HG03342 (cell line): Measurements from ENCODE around the gene FAF1.
"Not testable (repeated sequence)": the region's sequence is repeated elsewhere in the genome, so short reads cannot be mapped to it uniquely, and the experiment has no call there.

Experiments
- ATAC-seq: cut with Tn5 transposase; IDR thresholded peaks from one replicate; pipeline ENCODE4 v1.9.1; 2021; ENCODE audit warnings: mild to moderate bottlenecking, moderate library complexity; ENCODE audit not compliant: unreplicated experiment

The FAF1 gene

DNA sequence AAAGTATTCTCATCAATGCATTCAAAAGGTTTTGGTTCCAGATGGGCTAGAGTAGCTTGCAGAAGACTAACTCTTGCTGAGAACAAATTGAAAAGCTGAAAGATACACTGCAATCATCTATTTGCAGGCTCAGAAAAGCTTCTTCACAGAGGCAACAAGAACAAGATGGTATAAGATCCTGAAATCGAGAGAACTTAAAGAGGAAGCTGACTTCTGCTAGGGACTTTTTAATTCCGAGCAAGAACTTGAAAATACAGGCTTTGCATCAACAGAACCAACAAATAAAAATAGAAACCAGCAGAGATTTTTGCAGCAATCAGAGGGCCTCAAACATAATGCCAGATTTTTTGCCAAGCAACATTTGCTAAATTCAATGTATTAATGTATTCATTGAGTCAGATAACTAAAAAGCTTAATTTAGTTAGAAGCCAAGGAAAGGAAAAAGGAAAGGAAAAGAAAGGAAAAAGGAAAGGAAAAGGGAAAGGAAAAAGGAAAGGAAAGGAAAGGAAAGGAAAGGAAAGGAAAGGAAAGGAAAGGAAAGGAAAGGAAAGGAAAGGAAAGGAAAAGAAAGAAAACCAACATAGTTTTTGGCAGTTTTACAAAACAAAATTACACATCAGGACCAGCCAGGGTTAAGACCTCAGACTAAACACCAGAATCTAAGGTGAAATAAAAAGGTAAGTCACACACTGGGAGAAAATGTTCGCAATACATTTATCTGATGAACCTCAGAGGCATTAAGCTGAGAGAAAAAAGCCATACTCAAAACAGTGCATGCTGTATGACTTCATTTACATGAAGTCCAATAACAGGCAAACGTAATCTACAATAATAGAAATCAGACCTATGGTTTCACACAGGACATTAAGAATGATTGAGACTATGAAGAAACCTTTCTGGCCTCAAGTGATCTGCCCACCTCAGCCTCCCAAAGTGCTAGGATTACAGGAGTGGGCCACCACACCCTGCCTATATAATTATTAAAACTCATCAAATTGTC, 42.6 kb downstream of the FAF1 start:
- peak; percentile 55 for ATAC-seq

DNA sequence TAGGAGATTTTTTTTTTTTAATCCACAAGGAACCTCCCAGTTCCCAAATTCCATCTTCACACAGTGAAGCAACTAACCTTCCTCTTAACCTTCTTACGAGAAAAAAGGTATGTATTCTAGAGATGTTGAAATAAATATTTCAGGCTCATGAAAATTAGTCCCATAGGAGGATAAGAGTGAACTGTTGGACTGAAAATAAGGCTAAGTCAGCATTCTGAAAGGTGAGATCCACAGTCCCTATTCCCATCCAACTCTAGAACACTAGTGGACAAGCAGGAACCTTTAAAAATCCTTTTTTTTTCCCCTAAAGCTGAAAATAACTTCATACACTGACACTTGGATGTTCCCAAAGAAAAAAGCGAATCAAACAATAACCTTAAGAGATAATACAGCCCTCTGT, 44.4 kb downstream of the FAF1 start:
- no peak for ATAC-seq

DNA sequence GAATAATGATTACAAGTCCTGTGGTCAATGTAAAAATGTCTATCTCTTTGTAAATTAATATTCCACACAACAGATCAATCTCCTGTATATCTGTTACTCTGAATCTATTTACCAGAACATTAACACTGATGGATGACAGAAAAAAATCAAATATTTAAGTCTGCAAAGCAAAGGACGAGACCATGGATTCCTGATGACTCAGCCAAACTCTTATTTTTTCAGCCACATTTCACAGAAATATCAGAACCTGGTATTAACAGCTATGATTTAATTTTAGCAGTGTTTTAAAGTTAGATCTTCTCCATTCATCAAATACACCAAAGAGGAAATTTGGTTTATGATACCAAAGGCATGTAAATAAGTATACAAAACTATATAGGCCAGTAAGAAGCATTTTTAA, 46.1 kb downstream of the FAF1 start:
- no peak for ATAC-seq

DNA sequence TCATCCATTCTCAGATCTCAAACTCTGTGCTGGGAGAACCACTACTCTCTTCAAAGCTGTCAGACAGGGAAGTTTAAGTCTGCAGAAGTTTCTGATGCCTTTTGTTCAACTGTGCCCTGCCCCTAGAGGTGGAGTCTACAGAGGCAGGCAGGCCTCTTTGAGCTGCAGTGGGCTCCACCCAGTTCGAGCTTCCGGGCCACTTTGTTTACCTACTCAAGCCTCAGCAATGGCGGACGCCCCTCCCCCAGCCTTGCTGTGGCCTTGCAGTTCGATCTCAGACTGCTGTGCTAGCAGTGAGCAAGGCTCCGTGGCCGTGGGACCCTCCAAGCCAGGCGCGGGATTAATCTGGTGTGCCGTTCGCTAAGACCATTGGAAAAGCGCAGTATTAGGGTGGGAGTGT, 49.7 kb downstream of the FAF1 start:
- ATAC-seq, result not testable (repeated sequence)

DNA sequence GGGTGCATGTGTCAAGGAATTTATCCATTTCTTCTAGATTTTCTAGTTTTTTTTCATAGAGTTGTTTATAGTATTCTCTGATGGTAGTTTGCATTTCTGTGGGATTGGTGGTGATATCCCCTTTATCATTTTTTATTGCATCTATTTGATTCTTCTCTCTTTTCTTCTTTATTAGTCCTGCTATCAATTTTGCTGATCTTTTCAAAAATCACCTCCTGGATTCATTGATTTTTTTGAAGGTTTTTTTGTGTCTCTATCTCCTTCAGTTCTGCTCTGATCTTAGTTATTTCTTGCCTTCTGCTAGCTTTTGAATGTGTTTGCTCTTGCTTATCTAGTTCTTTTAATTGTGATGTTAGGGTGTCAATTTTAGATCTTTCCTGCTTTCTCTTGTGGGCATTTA, 52.5 kb downstream of the FAF1 start:
- not testable (repeated sequence) for ATAC-seq

DNA sequence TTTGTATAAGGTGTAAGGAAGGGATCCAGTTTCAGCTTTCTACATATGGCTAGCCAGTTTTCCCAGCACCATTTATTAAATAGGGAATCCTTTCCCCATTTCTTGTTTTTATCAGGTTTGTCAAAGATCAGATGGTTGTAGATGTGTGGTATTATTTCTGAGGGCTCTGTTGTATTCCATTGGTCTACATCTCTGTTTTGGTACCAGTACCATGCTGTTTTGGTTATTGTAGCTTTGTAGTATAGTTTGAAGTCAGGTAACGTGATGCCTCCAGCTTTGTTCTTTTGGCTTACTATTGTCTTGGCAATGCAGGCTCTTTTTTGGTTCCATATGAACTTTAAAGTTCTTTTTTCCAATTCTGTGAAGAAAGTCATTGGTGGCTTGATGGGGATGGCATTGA, 54.0 kb downstream of the FAF1 start:
- not testable (repeated sequence) for ATAC-seq

DNA sequence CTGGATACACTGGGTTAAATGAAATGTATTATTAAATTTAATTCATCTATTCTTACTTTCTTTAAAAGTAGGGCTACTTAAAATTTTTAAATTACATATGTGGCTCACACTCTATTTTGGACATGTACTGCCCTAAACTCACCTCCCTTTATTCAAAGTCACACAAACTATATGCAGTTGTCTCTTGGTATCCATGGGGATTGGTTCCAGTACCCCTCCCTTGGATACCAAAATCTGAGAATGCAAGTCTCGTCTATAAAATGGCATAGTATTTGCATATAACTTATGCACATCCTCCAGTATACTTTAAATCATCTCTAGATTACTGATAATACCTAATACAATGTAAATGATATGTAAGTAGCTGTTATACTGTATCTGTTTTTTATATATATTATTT, 57.6 kb downstream of the FAF1 start:
- ATAC-seq, result no peak

DNA sequence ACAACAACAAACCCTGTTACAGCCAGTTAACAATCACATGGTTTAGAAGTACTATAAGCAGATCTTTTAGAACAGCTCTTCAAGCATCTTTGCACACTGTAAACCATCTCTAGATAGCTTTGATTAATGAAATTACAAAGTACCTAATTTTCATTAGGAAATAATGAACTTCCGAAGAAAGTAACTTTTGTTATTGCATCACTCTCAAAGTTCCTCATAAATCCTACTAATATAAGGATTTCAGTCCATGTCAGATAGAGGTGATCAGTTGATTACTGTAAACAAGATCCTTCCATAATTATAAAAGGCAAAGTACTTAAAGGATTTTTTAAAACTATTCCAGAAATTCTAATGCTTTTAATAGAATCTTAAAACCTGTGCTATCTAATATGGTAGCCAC, 58.2 kb downstream of the FAF1 start:
- ATAC-seq, result no peak

DNA sequence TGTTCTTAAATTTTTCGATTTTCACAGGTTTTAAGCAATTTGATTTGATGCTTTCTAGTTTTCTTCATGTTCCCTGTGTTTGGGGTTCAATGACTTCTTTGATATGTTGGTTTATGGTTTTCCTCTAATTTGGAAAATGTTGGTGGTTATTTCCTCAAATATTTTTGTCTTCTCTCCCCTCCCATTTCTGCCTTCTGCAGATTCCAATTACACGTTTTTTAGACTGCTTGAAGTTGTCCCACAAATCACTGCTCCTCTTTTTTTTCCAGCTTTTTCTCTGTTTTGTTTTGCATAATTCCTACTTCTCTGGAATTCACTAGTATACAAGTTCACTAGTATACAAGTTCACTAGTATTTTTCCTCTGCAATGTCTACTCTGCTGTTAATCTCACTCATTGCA, 61.3 kb downstream of the FAF1 start:
- ATAC-seq, result no peak

DNA sequence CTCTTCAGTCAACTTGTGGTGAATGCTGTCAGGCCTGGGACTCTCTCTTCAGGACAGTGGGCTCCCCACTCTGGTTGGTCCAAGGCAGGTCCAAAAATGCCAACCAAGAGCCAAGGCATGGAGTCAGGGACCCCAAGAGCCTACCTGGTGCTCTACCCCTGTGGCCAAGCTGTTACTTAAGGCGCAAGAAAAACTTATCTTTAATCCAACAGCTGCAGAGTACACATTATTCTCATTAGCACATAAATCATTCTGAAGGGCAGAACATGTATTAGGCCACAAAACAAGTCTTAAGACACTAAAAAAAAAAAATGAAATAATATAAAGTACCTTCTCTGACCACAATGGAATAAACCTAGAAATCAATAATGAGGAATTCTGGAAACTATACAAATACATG, 65.7 kb downstream of the FAF1 start:
- ATAC-seq, result no peak

DNA sequence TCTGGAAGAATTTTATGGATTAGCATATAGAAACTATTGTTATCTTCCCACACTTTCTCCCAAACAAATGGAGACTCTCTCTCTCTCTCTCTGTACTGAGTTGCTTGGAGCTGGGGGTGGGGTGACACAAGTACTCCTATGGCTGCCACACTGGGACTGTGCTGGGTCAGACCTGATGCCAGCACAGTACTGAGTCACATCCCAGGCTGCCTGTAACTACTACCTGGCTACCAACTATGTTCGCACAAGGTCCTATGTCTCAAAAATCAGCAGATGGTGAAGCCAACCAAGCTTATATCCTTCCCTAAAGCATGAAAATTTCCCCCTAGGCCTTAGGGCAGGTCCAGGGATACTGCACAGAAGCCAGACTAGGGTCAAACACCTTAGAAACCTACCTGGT, 66.6 kb downstream of the FAF1 start:
- no peak for ATAC-seq

DNA sequence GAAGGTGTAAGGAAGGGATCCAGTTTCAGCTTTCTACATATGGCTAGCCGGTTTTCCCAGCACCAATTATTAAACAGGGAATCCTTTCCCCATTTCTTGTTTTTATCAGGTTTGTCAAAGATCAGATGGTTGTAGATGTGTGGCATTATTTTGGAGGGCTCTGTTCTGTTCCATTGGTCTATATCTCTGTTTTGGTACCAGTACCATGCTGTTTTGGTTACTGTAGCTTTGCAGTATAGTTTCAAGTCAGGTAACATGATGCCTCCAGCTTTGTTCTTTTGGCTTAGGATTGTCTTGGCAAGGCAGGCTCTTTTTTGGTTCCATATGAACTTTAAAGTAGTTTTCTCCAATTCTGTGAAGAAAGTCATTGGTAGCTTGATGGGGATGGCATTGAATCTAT, 72.5 kb downstream of the FAF1 start:
- not testable (repeated sequence) for ATAC-seq

DNA sequence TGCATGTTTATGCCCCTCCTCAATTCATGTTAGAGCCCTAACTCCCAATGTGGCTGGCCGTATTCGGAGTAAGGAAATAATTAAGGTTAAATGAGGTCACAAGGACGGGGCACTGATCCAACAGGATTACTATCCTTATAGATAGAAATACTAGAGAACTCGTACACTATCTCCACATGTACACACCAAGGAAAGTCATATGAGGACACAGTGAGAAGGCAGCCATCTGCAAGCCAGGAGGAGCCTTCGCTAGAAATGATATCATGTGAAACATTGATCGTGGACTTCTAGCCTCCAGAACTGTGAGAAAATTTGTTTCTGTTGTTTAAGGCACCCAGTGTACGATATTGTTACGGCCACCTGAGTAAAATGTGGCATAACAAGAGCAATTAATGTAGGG, 79.7 kb downstream of the FAF1 start:
- no peak for ATAC-seq

DNA sequence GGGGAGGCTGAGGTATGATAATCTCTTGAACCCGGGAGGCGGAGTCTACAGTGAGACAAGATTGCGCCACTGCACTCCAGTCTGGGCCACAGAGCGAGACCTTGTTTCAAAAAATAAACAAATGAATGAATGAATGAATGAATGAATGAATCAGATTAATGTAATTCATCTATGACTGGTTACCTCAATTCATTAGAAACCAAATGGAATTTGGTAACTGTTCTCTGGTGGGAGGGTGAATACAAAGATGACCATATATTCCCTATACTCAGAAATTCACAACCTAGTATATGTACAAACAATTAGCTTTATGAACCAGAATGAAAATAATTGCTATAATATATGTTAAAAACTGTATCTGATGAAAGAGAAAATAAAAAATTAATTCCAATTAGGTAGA, 80.9 kb downstream of the FAF1 start:
- no peak for ATAC-seq

DNA sequence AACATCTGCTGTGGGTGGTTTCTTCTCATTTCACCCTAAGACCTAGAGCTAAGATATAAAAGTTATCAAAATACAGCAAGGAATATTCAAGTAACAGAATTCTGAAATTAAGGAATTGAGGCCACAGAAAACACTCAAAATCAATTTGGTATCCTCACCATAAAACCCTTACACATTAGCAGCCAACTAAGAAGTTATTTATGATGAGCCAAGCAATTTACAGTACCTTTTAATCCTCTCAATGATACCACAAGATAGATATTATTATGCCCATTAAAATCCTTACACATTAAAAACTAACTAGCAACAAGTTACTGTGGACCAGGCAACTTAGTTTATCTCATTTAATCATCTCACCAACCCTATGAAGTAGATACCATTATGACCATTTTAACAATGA, 81.6 kb downstream of the FAF1 start:
- no peak for ATAC-seq

DNA sequence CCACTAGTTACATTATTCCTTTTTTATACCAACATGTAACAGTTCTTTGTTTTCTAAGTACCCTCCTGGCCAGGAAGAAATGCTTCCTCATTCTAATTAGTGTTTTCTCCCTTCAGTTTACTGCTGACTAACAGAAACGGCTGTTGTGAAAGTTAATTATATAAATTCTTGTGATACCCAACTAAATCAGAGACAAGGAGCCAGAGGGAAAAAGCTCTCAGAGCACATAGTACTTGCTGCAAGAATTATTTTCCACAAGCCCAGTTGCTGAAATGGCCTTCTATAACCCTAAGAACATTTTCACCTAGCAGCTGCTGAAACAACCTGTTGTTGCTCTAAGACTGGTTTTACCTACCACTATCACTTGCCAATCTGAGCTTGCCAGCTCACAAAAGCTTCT, 82.4 kb downstream of the FAF1 start:
- ATAC-seq, result no peak

DNA sequence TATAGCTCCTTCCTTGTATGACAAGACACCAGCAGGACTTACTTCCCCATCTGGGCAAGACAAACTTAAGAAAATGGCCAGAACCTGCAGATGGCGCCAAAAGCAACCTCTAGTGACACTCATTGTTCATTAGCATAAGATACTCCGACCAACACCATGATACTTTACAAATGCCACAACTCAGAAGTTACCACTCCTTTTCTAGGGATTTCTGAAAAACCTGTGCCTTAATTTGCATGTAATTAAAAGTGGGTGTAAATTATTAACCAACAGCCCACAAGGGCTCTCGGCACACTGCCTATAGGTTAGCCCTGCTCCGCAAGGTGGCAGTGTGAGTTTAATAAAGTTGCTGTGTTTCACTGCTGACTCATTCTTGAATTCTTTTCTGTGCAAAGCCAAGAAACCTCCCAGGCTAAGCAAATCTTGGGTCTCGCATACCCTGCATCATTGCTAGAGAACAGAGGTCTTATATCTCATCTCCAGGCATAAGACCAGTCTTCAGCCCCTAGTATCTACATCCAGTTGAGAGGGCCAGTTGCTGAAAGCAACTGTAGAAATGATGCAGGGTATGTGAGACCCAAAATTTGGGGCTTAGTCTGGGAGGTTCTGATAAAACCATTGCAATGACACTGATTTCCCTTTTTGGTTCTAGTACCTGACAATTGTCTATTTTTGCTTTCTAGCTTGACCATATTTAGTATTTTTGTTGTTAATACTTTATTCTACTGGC, 86.4 kb downstream of the FAF1 start:
- ATAC-seq, result peak; percentile 93

DNA sequence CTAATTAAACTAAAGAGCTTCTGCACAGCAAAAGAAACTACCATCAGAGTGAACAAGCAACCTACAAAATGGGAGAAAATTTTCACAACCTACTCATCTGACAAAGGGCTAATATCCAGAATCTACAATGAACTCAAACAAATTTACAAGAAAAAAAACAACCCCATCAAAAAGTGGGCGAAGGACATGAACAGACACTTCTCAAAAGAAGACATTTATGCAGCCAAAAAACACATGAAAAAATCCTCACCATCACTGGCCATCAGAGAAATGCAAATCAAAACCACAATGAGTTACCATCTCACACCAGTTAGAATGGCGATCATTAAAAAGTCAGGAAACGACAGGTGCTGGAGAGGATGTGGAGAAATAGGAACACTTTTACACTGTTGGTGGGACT, 95.2 kb downstream of the FAF1 start:
- not testable (repeated sequence) for ATAC-seq

DNA sequence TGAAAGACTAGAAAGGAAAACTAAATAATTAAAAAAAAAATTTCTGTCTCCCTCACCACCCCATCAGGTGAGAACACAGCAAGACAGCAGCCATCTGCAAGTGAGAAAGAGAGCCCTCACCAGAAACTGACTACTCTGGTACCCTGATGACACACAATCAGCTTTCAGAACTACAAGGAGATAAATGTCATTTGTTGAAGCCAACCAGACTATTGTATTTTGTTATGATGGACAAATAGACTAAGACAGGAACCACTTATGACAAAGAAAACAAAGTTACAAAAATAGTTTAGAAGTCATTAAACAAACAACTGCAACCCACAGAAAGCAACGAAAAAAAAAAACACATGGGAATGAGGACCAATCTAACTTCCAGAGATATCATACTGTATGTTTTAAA, 98.3 kb downstream of the FAF1 start:
- ATAC-seq, result no peak

DNA sequence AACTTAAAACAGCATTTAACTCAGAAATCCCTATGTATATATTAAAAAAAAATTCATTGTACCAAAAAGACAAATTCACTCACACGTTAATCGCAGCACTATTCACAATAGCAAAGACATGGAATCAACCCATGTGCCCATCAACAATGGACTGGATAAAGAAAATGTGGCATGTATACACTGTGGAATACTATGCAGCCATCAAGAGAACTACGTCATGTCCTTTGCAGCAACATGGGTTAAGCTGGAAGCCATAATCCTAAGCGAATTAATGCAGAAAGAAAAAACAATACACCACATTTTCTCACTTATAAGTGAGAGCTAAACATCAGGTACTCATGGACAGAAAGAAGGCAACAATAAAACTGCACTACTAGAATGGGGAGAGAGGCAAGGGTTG, 99.4 kb downstream of the FAF1 start:
- ATAC-seq, result no peak

DNA sequence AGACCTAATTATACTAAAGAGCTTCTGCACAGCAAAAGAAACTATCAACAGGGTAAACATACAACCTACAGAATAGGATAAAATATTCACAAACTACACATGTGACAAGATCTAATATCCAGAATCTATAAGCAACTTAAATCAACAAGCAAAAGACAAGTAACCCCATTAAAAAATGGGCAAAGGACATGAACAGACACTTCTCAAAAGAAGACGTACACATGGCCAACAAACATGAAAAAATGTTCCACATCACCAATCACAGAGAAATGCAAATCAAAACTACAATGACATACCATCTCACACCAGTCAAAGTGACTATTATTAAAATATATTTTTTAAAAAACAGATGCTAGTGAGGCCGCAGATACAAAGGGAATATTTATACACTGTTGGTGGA, 99.8 kb downstream of the FAF1 start:
- ATAC-seq, result no peak

DNA sequence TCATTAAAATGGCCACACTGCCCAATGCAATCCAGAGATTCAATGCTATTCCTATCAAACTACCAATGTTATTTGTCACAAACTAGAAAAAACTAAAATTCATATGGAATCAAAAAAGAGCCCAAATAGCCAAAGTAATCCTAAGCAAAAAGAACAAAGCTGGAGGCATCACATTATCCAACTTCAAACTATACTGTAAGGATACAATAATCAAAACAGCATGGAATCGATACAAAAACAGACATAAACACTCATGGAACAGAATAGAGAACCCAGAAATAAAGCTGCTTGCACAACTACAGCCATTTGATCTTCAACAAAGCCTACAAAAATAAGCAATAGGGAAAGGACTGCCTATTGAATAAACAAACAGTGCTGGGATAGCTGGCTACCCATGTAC, 100.4 kb downstream of the FAF1 start:
- no peak for ATAC-seq
